COLO829 (cell line): ENCODE measurements around the gene SMIM34.

ENCODE experiments used
- DNase-seq: peaks from one replicate; pipeline ENCODE4 v3.0.0; 2012; ENCODE audit warnings: low spot score

Gene SMIM34

DNA sequence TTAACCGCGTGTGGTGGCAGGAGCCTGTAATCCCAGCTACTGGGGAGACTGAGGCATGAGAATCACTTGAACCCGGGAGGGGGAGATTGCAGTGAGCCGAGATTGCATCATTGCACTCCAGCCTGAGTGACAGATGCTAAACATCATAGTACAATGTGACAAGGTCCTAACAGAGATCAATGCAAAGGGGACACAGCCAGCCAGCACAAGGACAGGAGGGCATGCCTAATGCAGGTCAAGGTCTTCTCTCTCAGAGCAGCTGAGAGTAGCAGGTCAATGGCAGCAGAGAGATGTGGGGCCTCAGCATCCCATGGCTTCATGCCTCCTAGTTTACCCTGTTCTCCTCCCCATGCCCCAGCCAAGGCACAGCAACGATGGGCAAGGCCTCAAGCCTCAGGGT is 51.4 kb downstream of the SMIM34 start:
- DNase-seq = no peak

DNA sequence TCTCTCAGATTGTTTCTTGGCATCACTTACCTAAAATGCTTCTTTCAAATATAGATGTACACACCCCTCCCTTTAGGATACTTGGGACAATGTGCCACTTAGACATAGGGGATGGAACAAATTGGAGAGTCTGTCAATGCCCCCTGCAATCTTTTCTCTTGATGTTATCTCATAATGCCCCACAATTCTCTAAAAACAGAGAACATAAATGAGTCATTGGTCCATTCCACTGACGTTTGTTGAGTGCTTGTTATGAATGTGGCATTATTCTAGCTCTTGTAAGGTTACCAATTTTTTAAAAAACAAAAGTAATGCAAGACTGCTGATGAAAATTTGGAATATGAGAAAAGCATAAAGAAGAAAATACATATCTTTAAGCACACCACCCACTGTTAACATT is 54.0 kb downstream of the SMIM34 start:
- no peak for DNase-seq
